Measurements from ENCODE around the gene DFFB.

DNA sequence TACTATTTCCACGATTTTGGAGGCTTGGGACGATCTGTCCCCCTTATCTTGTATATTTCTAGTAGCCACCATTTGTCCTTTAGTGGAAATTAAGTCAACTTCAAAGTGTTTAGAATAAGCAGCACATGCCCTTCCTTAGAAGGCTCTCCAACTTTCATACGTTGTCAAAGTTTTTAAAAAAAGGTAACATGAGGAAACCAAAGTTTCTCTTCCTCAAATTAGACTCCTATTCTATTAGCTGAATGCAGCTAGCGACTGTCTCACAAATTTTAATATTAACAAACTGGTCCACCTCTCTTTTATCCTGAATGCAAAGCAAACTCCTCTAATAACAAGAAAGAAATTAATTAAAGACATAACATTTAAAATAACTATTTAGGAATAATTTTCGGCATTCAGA, 35.9 kb downstream of the DFFB start:
- TF ChIP-seq, protein P1, sequence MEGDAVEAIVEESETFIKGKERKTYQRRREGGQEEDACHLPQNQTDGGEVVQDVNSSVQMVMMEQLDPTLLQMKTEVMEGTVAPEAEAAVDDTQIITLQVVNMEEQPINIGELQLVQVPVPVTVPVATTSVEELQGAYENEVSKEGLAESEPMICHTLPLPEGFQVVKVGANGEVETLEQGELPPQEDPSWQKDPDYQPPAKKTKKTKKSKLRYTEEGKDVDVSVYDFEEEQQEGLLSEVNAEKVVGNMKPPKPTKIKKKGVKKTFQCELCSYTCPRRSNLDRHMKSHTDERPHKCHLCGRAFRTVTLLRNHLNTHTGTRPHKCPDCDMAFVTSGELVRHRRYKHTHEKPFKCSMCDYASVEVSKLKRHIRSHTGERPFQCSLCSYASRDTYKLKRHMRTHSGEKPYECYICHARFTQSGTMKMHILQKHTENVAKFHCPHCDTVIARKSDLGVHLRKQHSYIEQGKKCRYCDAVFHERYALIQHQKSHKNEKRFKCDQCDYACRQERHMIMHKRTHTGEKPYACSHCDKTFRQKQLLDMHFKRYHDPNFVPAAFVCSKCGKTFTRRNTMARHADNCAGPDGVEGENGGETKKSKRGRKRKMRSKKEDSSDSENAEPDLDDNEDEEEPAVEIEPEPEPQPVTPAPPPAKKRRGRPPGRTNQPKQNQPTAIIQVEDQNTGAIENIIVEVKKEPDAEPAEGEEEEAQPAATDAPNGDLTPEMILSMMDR (IDR thresholded peaks at IDR 0.05 in 2 of 3, conservative IDR thresholded peaks at IDR 0.05 in 1 of 3; ENCODE audit: insufficient read depth in 2 of 3, low read depth in 1 of 3, low read length in 3 of 3), result no peak
- TF ChIP-seq TBP (optimal IDR thresholded peaks at IDR 0.05; ENCODE audit: low read depth, low read length) (no peak), CREM (IDR thresholded peaks at IDR 0.05; ENCODE audit: low read depth) (no peak), NCOR1 (IDR thresholded peaks at IDR 0.05) (no peak)

Data from K562 (cell line).